Vagina (tissue), 2 donors: Measurements from ENCODE around the gene SPAG4. TPM values are rescaled to one million over a fixed set of nuclear protein-coding genes. Genes with fewer than 3 reads are reported as not detected.

Source experiments
- DNase-seq, 2 donors: peaks; one replicate each; pipeline ENCODE4 v3.0.0-alpha.2; 2017; ENCODE audit errors: extremely low spot score in 2 of 2
- H3K27ac ChIP-seq: fragments of 200-600 bp; sonication (generic); one replicate; pipeline ENCODE4 v1.5.1; 2019
- H3K27me3 ChIP-seq: fragments of 200-600 bp; sonication (generic); one replicate; pipeline ENCODE4 v1.5.1; 2019
- H3K36me3 ChIP-seq, 2 donors: fragments of 200-600 bp; sonication (generic); one replicate each; pipeline ENCODE4 v1.5.1; 2017 to 2019
- H3K4me1 ChIP-seq: fragments of 200-600 bp; sonication (generic); one replicate; pipeline ENCODE4 v1.5.1; 2019
- H3K4me3 ChIP-seq, 2 donors: fragments of 200-600 bp; sonication (generic); 1 replicate in 1 of 2; 2 replicates in 1 of 2; pipeline ENCODE4 v1.5.1; 2016 to 2019
- H3K9me3 ChIP-seq: fragments of 200-600 bp; sonication (generic); one replicate; pipeline ENCODE4 v1.5.1; 2019
- CTCF ChIP-seq, 3 experiments: fragments of 450-650 bp in 2 of 3; fragments of 200-600 bp in 1 of 3; sonication (generic) in 1 of 3; IDR thresholded peaks; one replicate each; pipeline ENCODE4 v1.5.1; 2017 to 2019; ENCODE audit warnings: antibody characterized with exemption in 3 of 3, mild to moderate bottlenecking in 2 of 3, moderate library complexity in 2 of 3
- POLR2A ChIP-seq, 2 donors: fragments of 450-650 bp; IDR thresholded peaks; one replicate each; pipeline ENCODE4 v1.6.1; 2017; ENCODE audit warnings: antibody characterized with exemption in 2 of 2, mild to moderate bottlenecking in 2 of 2, moderate library complexity in 2 of 2
- POLR2AphosphoS5 ChIP-seq, 2 donors: sonication (generic); formaldehyde crosslinking; IDR thresholded peaks; one replicate each; pipeline ENCODE4 v1.9.0; 2017; ENCODE audit warnings: antibody characterized with exemption in 2 of 2, mild to moderate bottlenecking in 2 of 2, low read depth in 1 of 2; ENCODE audit not compliant: insufficient read depth in 1 of 2
- intact Hi-C: fragments of 100-400 bp; cut with DNase I; formaldehyde crosslinking; loops from one replicate; pipeline ENCODE4 v1.15.1; 2023
- total RNA-seq: library from RNA; depleted of rRNA; stranded (reverse); fragments of >200 nt; gene quantifications from one replicate; pipeline ENCODE4 v1.2.3, GENCODE V29; 2016

SPAG4 gene
- total RNA-seq, 1 donor from 2014 or later = 6.9 TPM

- H3K9me3 ChIP-seq = no peaks in the 10 kb centered on the region
- no peak overlapping the region for H3K4me3 ChIP-seq
- intact Hi-C loops = no loop called here
- no peaks in the 10 kb centered on the region for H3K27me3 ChIP-seq
- H3K4me1 ChIP-seq = peaks cover 6% of the 10 kb centered on the region
- no peak for TF ChIP-seq CTCF (IDR thresholded peaks at IDR 0.05)
- TF ChIP-seq POLR2A (IDR thresholded peaks at IDR 0.05) = no peak
- no peak for TF ChIP-seq POLR2AphosphoS5 (IDR thresholded peaks at IDR 0.05; ENCODE audit: insufficient read depth in 1 of 2, low read depth in 1 of 2)
- no peaks in the 10 kb centered on the region for H3K36me3 ChIP-seq
- no peak for DNase-seq
- no peak overlapping the region for H3K27ac ChIP-seq
Observed at GRCh38 chr20:35637276-35637675, 21.6 kb downstream of the SPAG4 start.

DNA sequence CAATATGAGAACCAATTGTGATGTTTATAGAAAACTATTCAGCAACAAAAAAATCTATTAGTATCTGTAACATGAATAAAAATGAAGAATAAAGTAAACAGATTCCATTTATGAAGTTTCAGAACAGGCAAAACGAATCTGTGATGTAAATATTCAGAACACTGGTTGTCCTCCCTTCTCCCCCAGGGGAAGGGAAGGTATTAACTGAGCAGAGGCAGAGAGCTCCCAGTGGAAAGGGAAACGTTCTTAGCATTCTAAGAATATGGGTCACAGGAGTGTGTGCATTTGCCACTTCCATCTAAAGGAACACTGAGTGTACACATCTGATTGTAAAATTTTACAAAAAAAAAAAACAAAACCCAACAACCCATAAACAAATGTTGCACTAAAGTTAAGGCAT is 23.1 kb downstream of the SPAG4 start:
- TF ChIP-seq CTCF (IDR thresholded peaks at IDR 0.05) (no peak), POLR2AphosphoS5 (IDR thresholded peaks at IDR 0.05; ENCODE audit: insufficient read depth in 1 of 2, low read depth in 1 of 2) (no peak), POLR2A (IDR thresholded peaks at IDR 0.05) (no peak)

DNA sequence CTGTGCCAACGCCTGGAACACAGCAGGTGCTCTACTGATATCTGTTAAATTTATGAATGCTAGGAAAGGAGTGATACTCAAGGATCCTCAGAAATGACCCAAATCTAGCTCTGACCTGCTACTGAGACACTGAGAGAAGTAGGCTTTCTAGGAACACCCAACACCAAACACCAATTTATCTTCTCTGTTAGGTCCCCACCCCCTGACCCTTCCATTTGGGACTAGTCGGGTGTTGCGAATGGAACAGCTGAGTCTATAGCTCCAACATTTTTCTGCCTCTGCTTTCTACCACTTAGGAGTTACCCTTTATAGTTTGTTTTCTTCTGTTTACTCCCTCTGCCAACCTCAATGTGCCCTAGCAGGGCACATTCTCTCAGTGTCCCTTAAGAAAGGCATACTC is 25.1 kb downstream of the SPAG4 start:
- no peaks in the 10 kb centered on the region for H3K27me3 ChIP-seq
- H3K4me3 ChIP-seq = no peak overlapping the region
- no peaks in the 10 kb centered on the region for H3K36me3 ChIP-seq
- no peak overlapping the region for H3K27ac ChIP-seq
- TF ChIP-seq CTCF (IDR thresholded peaks at IDR 0.05) (no peak), POLR2A (IDR thresholded peaks at IDR 0.05) (no peak), POLR2AphosphoS5 (IDR thresholded peaks at IDR 0.05; ENCODE audit: insufficient read depth in 1 of 2, low read depth in 1 of 2) (no peak)
- intact Hi-C loops = no loop called here
- DNase-seq = no peak
- H3K4me1 ChIP-seq = peaks cover 18% of the 10 kb centered on the region
- no peaks in the 10 kb centered on the region for H3K9me3 ChIP-seq

More for the DNA sequence above, 23.1 kb downstream of the SPAG4 start:
- intact Hi-C loops = no loop called here
- Histone ChIP-seq H3K27me3 (no peaks in the 10 kb centered on the region), H3K27ac (no peak overlapping the region), H3K4me3 (no peak overlapping the region), H3K9me3 (no peaks in the 10 kb centered on the region), H3K4me1 (peaks cover 17% of the 10 kb centered on the region), H3K36me3 (no peaks in the 10 kb centered on the region)
- no peak for DNase-seq

- Histone ChIP-seq H3K36me3 (no peaks in the 10 kb centered on the region), H3K9me3 (no peaks in the 10 kb centered on the region), H3K27me3 (no peaks in the 10 kb centered on the region), H3K27ac (no peak overlapping the region), H3K4me1 (peaks cover 18% of the 10 kb centered on the region), H3K4me3 (no peak overlapping the region)
- intact Hi-C loops = no loop called here
- DNase-seq = no peak
- TF ChIP-seq CTCF (IDR thresholded peaks at IDR 0.05) = no peak
- no peak for TF ChIP-seq POLR2AphosphoS5 (IDR thresholded peaks at IDR 0.05; ENCODE audit: insufficient read depth in 1 of 2, low read depth in 1 of 2)
- no peak for TF ChIP-seq POLR2A (IDR thresholded peaks at IDR 0.05)
Observed at GRCh38 chr20:35641743-35642142, 26.1 kb downstream of the SPAG4 start.

DNA sequence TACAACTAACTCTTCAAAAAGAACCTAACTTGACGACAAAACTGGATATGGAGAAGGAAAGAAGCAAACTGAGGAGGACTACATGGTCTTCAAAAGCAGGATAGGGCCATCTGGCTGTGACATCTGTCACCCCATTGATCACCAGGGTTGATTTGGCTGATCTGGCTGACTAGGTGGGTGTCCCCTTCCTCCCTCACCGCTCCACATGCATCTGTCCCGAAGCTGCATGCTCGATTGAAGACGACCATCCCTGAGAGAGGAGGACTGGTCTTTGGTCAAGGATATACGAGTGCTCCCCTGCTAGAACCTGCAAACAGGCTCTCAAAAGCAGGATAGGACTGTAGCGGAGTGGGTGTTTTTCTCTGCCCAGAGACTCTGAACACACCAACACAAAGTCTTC is 27.4 kb downstream of the SPAG4 start:
- no peaks in the 10 kb centered on the region for H3K36me3 ChIP-seq
- intact Hi-C loops = no loop called here
- H3K27me3 ChIP-seq = no peaks in the 10 kb centered on the region
- H3K9me3 ChIP-seq = no peaks in the 10 kb centered on the region
- no peak overlapping the region for H3K27ac ChIP-seq
- H3K4me1 ChIP-seq = peaks cover 18% of the 10 kb centered on the region
- DNase-seq = no peak
- no peak for TF ChIP-seq POLR2A (IDR thresholded peaks at IDR 0.05)
- no peak for TF ChIP-seq POLR2AphosphoS5 (IDR thresholded peaks at IDR 0.05; ENCODE audit: insufficient read depth in 1 of 2, low read depth in 1 of 2)
- no peak for TF ChIP-seq CTCF (IDR thresholded peaks at IDR 0.05)
- no peak overlapping the region for H3K4me3 ChIP-seq
